Thoracic aorta (tissue), 2 donors: ENCODE results near the gene FSCN2. TPM values are rescaled to one million over a fixed set of nuclear protein-coding genes. Genes with fewer than 3 reads are reported as not detected.

ENCODE experiments used
- ATAC-seq: fragments of 150-250 bp; one replicate; pipeline ENCODE4 v1.8.0; 2017; ENCODE audit warnings: low read depth; ENCODE audit not compliant: insufficient number of reproducible peaks, low FRiP score
- DNase-seq: peaks from one replicate; pipeline ENCODE4 v3.0.0-alpha.2; 2020; ENCODE audit warnings: low spot score
- H3K27ac ChIP-seq, 2 donors: fragments of 200-600 bp; sonication (generic); 1 replicate in 1 of 2; 2 replicates in 1 of 2; pipeline ENCODE4 v1.5.1; 2016; ENCODE audit warnings: mild to moderate bottlenecking in 2 of 2, moderate library complexity in 2 of 2
- H3K27me3 ChIP-seq: fragments of 200-600 bp; sonication (generic); replicated peaks from 2 replicates; pipeline ENCODE4 v1.6.0; 2016; ENCODE audit warnings: mild to moderate bottlenecking; ENCODE audit not compliant: insufficient read depth
- H3K36me3 ChIP-seq: fragments of 200-600 bp; sonication (generic); one replicate; pipeline ENCODE4 v1.5.1; 2016
- H3K4me1 ChIP-seq, 2 donors: fragments of 200-600 bp; sonication (generic); 1 replicate in 1 of 2; 2 replicates in 1 of 2; pipeline versions ENCODE4 v1.5.1 to v1.6.0; 2016; ENCODE audit warnings: low read depth in 2 of 2, mild to moderate bottlenecking in 1 of 2; ENCODE audit not compliant: control insufficient read depth in 1 of 2
- H3K4me3 ChIP-seq: fragments of 200-600 bp; sonication (generic); 2 replicates; pipeline ENCODE4 v1.5.1; 2016; ENCODE audit warnings: mild to moderate bottlenecking
- H3K9me3 ChIP-seq: fragments of 200-600 bp; sonication (generic); 2 replicates; pipeline ENCODE4 v1.5.1; 2016
- CTCF ChIP-seq: fragments of 200-600 bp; sonication (generic); IDR thresholded peaks from one replicate; pipeline ENCODE4 v1.5.1; 2019; ENCODE audit warnings: antibody characterized with exemption
- total RNA-seq, 2 donors: library from RNA; depleted of rRNA; stranded (reverse); fragments of >200 nt; gene quantifications; one replicate each; pipeline versions ENCODE4 v1.1.0 to v1.2.3, GENCODE V29; 2016

FSCN2 gene
- total RNA-seq, 2 donors from 2014 or later = 4.2 to 9.2 TPM

DNA sequence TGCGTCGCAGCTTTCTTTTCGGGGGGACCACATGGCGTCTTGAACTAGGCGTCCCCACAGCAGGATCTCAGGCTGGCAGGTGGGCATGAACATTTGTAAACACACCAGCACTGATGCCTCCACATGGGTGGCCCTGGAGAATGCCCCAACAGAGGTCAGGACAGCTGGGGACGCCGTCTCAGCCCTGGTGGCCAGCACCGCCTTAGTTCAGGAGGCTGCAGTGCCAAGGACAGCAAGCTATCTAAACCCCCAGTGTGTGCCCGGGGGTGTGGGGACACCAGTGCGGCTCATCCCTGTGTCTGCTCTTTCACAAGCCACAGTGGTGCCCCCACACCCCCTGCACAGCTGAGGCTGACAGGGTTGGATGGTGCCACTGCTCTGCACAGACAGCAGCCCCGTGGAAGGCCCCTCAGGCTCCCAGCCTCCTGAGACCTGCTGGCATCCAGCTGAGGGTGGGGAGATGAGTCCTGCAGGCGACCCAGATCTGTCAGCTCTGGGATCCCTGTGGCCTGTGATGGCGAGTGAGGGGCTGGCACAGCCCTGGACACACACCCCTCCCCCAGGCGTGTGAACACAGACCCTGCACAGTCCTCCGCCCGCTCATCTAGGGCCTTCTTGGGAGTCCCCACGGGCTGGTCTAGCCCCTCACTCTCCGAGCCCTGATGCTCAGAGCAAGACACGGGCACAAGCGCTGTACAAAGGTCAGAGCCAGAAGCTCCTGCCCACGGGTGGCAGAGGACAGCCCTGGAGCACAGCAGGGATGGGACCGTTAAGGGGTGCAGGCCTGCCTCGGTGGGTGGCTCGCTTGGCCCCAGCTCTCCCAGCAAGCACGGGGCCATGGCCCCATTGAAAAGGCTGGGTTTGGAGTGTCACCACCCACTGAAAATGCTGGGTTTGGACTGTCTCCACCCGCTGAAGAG, 10.7 kb downstream of the FSCN2 start:
- H3K9me3 ChIP-seq = no peaks in the 10 kb centered on the region
- peaks cover 19% of the 10 kb centered on the region for H3K36me3 ChIP-seq
- no peak overlapping the region for H3K27ac ChIP-seq
- H3K27me3 ChIP-seq = no peaks in the 10 kb centered on the region
- H3K4me3 ChIP-seq = no peak overlapping the region
- DNase-seq (no peak), ATAC-seq (no peak)
- TF ChIP-seq CTCF = no peak
- H3K4me1 ChIP-seq = peaks cover 0 to 4% of the 10 kb centered on the region in 2 donors

- H3K9me3 ChIP-seq = no peaks in the 10 kb centered on the region
- H3K4me1 ChIP-seq = peaks cover 0 to 4% of the 10 kb centered on the region in 2 donors
- H3K27ac ChIP-seq = no peak overlapping the region
- H3K27me3 ChIP-seq = no peaks in the 10 kb centered on the region
- ATAC-seq = no peak
- H3K36me3 ChIP-seq = peaks cover 25% of the 10 kb centered on the region
- H3K4me3 ChIP-seq = no peak overlapping the region
- TF ChIP-seq CTCF = no peak
- DNase-seq = no peak
Observed at GRCh38 chr17:81539571-81539900, 11.4 kb downstream of the FSCN2 start.

DNA sequence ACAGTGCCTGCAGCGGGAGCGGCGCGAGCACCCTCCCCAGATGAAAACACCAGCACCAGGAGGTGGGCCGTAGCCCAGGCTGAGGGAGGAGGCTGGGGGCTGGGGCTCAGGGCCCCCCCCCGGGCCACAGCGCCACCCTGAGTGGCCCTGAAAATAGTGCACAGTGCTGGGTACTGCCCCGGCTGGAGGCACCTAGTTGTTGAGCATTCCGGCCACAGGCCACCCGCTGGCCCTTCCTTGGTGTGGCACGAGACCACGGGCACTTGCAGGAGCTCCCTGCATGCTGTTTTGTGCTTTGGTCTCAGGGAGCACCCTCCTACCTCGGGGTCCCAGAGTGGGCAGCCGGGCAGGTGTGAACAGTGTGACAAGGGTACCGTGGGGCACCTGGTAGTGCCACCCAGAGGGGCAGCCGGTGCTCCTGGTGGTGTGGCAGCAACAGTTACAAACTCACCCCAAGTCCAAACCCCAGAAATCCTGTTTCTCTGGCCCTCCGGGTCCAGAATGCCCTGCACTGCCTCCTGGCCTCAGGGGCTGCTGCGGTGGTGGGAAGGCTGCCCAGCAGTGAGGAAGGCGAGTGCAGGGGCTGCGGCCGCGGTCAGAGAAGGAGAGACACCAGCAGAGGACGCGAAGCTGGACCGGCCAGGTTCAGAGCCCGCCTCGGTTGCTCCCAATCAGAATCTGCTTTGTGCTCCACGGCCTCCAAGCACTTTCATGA, 11.9 kb downstream of the FSCN2 start:
- no peak for ATAC-seq
- H3K36me3 ChIP-seq = peaks cover 30% of the 10 kb centered on the region
- TF ChIP-seq CTCF = no peak

DNA sequence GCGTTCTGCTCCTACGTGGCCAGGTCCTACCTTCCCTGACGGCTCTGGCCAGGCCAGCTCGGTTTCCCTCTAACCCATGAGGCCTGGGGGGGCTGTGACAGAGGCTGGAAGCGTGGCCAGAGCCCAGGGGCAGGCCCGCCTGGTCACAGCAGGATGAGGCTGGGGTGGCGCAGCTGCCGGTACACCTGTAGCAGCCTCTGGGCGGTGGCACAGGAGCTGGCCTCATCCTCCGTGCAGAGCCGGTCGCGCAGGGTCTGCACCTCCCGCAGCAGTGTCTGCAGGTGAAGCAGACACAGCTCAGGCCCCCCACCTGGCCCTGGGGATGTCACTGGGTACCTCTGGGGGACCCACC, 12.5 kb downstream of the FSCN2 start:
- Histone ChIP-seq H3K9me3 (no peaks in the 10 kb centered on the region), H3K27me3 (no peaks in the 10 kb centered on the region), H3K36me3 (peaks cover 35% of the 10 kb centered on the region), H3K4me3 (no peak overlapping the region), H3K4me1 (peaks cover 0 to 4% of the 10 kb centered on the region in 2 donors), H3K27ac (no peak overlapping the region)
- ATAC-seq = no peak
- TF ChIP-seq CTCF = no peak
- no peak for DNase-seq

More for the DNA sequence above, 11.9 kb downstream of the FSCN2 start:
- H3K4me3 ChIP-seq = no peak overlapping the region
- no peak overlapping the region for H3K27ac ChIP-seq
- no peaks in the 10 kb centered on the region for H3K27me3 ChIP-seq
- peaks cover 0 to 4% of the 10 kb centered on the region in 2 donors for H3K4me1 ChIP-seq
- no peaks in the 10 kb centered on the region for H3K9me3 ChIP-seq
- no peak for DNase-seq

DNA sequence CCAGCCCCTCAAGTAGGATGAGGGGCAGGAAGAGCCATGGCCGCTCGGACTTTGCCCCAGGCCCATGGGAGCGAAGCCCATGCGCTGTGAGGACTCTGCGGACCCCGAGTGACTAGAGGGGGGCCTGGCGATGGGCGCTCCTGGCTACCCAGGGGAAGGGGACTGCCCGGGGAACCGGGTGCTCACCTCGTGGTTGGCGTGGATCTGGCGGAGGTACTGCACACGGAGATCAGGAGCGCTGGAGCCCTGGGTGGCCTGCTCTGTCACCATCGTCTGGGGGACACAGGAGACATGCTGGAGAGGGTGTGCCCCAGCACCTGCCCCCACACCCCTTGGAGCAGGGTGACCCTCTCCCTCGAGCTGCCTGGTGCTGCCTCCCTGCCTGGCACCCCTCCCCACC, 12.9 kb downstream of the FSCN2 start:
- Histone ChIP-seq H3K9me3 (no peaks in the 10 kb centered on the region), H3K36me3 (peaks cover 40% of the 10 kb centered on the region), H3K4me3 (no peak overlapping the region), H3K27ac (no peak overlapping the region), H3K27me3 (no peaks in the 10 kb centered on the region), H3K4me1 (peaks cover 0 to 4% of the 10 kb centered on the region in 2 donors)
- TF ChIP-seq CTCF = no peak
- DNase-seq (no peak), ATAC-seq (no peak)
